Retinal pigment epithelial cell (primary cell): ENCODE data around the gene SRSF2.

ENCODE experiments used
- DNase-seq: peaks from one replicate; pipeline ENCODE4 v3.0.0-alpha.2; 2010; ENCODE audit warnings: low read depth
- H3K4me3 ChIP-seq: 2 replicates; pipeline ENCODE4 v1.5.1; 2011; ENCODE audit warnings: mild to moderate bottlenecking, low read length, control low read depth, moderate library complexity
- TF ChIP-seq, protein P1 (sequence below): conservative IDR thresholded peaks from 2 replicates; pipeline ENCODE4 v1.5.1; 2011; ENCODE audit warnings: low read depth, low read length, control low read depth, inconsistent platforms

Gene SRSF2

GRCh38 chr17:76758570-76758969 is 21.4 kb upstream of the SRSF2 start:
- TF ChIP-seq, protein P1, sequence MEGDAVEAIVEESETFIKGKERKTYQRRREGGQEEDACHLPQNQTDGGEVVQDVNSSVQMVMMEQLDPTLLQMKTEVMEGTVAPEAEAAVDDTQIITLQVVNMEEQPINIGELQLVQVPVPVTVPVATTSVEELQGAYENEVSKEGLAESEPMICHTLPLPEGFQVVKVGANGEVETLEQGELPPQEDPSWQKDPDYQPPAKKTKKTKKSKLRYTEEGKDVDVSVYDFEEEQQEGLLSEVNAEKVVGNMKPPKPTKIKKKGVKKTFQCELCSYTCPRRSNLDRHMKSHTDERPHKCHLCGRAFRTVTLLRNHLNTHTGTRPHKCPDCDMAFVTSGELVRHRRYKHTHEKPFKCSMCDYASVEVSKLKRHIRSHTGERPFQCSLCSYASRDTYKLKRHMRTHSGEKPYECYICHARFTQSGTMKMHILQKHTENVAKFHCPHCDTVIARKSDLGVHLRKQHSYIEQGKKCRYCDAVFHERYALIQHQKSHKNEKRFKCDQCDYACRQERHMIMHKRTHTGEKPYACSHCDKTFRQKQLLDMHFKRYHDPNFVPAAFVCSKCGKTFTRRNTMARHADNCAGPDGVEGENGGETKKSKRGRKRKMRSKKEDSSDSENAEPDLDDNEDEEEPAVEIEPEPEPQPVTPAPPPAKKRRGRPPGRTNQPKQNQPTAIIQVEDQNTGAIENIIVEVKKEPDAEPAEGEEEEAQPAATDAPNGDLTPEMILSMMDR, result no peak
- DNase-seq, result no peak
- H3K4me3 ChIP-seq, result no peak overlapping the region

DNA sequence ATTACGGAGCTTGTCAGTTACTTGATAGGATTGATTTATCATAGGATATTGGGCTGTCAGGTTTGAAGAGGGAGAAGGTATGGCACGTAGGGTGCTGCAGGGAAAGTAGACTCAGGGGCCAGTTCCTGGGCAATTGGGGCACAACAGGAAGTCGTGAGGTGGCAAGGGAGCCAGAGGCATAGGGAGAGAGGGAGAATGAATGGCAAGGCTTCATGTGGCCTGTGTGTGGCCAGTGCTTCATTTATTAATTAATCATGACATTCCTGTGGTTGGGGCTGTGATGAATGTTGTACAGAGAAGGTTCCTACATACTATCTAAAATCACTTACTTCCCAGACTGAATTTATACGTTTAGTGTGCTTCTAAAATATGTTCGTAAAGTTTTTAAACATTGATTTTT is 20.1 kb upstream of the SRSF2 start:
- H3K4me3 ChIP-seq, result no peak overlapping the region
- TF ChIP-seq, protein P1, result no peak
- DNase-seq, result no peak

DNA sequence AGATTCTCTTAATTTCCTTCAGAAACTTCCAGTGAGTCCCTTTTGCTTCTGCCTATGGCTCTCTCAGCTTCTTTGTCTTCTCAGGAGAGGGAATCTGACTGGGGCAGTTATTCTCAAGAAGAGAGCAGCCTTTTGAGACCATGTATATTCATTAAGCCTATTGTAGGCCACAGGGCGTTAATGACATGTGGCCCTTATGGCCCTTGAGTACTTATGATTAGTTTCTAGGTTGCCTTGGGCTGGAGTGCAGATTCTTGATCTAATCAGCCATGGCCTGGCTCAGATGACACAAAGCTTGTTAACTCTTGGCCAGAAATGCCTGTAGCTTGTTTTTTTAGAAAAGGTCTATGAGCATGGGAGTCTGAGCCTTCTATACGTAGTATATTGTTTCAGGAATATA is 18.2 kb upstream of the SRSF2 start:
- H3K4me3 ChIP-seq, result no peak overlapping the region
- DNase-seq, result no peak
- TF ChIP-seq, protein P1, result no peak

GRCh38 chr17:76753061-76753961 is 16.2 kb upstream of the SRSF2 start:
- TF ChIP-seq, protein P1, result no peak
- no peak overlapping the region for H3K4me3 ChIP-seq
- no peak for DNase-seq

DNA sequence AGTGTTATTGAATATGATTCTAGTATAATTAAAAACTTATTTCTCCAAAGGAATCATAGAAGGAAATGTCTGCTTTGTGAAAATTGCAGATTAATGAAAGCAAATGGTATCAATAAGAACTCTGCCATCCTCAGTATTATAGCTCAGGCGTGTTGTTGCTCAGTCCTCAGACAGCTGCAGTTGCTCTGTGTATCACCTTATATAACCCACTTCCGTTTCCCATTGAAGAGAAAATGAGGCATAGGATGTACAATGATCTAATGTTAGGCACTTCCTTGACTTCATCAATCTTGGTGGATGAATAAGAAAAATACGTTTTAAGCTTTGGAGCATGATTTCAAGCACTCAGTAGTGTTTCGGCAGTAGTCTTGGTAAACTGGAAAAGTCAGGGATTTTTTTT is 14.9 kb upstream of the SRSF2 start:
- DNase-seq, result no peak
- no peak overlapping the region for H3K4me3 ChIP-seq
- TF ChIP-seq, protein P1, result no peak

DNA sequence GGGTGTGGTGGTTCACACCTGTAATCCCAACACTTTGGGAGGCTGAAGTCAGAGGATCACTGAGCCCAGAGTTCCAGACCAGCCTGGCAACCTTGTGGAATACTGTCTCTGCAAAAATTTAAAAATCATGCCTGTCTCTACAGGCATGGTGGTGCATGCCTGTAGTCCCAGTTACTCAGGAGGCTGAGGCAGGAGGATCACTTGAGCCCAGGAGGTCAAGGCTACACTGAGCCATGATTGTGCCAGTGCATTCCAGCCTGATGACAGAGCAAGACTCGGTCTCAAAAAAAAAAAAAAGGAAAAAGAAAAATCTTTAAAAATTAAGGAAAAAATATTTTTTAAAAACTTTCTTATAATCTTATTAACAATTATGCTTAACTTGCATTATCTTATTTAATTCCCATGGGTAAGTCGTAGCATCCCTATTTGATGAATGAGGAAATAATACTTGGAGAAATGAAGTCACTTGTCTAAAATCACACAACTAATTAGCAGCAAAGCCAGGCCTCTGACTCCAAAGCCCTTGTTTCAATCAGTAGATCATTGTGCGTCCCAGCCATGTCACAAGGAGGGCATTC is 14.4 kb upstream of the SRSF2 start:
- TF ChIP-seq, protein P1, result no peak
- H3K4me3 ChIP-seq, result no peak overlapping the region
- DNase-seq, result no peak

DNA sequence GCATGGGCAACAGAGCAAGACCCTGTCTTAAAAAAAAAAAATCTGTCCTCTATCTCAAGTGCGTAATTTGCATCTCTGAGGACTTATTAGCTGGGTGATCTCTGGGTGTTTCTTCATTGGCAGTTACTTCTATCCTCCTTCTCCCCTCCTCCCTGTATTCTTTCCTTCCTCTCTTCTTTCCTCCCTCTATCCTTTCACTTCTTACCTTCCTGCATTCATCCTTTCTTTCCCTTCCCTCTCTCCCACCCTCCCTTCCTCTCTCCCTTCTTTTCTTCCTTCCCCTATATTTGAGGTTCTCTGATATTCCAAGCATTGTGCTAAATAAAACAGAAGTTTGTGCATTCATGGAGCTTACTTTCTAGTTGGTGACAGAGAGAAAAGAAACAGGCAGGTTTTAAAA is 11.5 kb upstream of the SRSF2 start:
- TF ChIP-seq, protein P1, result no peak
- no peak overlapping the region for H3K4me3 ChIP-seq
- no peak for DNase-seq
